Activated naive CD8-positive, alpha-beta T cell (primary cell): ENCODE measurements around the gene ZAR1.

Experiments
- H3K27ac Mint-ChIP-seq: one replicate; pipeline ENCODE4 v1.8.0; 2021; ENCODE audit warnings: mixed read lengths
- H3K27me3 Mint-ChIP-seq: one replicate; pipeline ENCODE4 v1.8.0; 2021; ENCODE audit warnings: mixed read lengths
- H3K36me3 Mint-ChIP-seq: one replicate; pipeline ENCODE4 v1.8.0; 2021; ENCODE audit warnings: mixed read lengths
- H3K4me1 Mint-ChIP-seq: one replicate; pipeline ENCODE4 v1.8.0; 2021; ENCODE audit warnings: low read depth, mixed read lengths
- H3K4me3 Mint-ChIP-seq: one replicate; pipeline ENCODE4 v1.8.0; 2021; ENCODE audit warnings: mild to moderate bottlenecking, mixed read lengths
- H3K9me3 Mint-ChIP-seq: one replicate; pipeline ENCODE4 v1.8.0; 2021; ENCODE audit warnings: low read depth, mixed read lengths

ZAR1 gene

GRCh38 chr4:48504026-48504330, 13.9 kb downstream of the ZAR1 start:
- no peak overlapping the region for H3K4me3 Mint-ChIP-seq
- no peaks in the 10 kb centered on the region for H3K27me3 Mint-ChIP-seq
- H3K36me3 Mint-ChIP-seq, result peaks cover 10% of the 10 kb centered on the region
- H3K27ac Mint-ChIP-seq, result no peak overlapping the region
- H3K4me1 Mint-ChIP-seq, result peaks cover 12% of the 10 kb centered on the region
- no peaks in the 10 kb centered on the region for H3K9me3 Mint-ChIP-seq

- Mint-ChIP-seq H3K36me3 (peaks cover 9% of the 10 kb centered on the region), H3K4me1 (peaks cover 8% of the 10 kb centered on the region), H3K4me3 (no peak overlapping the region), H3K27me3 (no peaks in the 10 kb centered on the region), H3K9me3 (no peaks in the 10 kb centered on the region), H3K27ac (no peak overlapping the region)
Measured at GRCh38 chr4:48504352-48504751, 14.3 kb downstream of the ZAR1 start.

- H3K9me3 Mint-ChIP-seq, result no peaks in the 10 kb centered on the region
- H3K27ac Mint-ChIP-seq, result no peak overlapping the region
- H3K4me3 Mint-ChIP-seq, result no peak overlapping the region
- no peaks in the 10 kb centered on the region for H3K27me3 Mint-ChIP-seq
- H3K4me1 Mint-ChIP-seq, result peaks cover 2% of the 10 kb centered on the region
- peaks cover 9% of the 10 kb centered on the region for H3K36me3 Mint-ChIP-seq
Measured at GRCh38 chr4:48506716-48507115, 16.7 kb downstream of the ZAR1 start.

- Mint-ChIP-seq H3K9me3 (no peaks in the 10 kb centered on the region), H3K27me3 (no peaks in the 10 kb centered on the region), H3K36me3 (peaks cover 17% of the 10 kb centered on the region), H3K27ac (no peak overlapping the region), H3K4me1 (no peaks in the 10 kb centered on the region), H3K4me3 (no peak overlapping the region)
Measured at GRCh38 chr4:48509543-48509942, 19.5 kb downstream of the ZAR1 start.

GRCh38 chr4:48518143-48518542, 28.1 kb downstream of the ZAR1 start:
- H3K4me1 Mint-ChIP-seq, result peaks cover 2% of the 10 kb centered on the region
- peaks cover 21% of the 10 kb centered on the region for H3K36me3 Mint-ChIP-seq
- no peak overlapping the region for H3K27ac Mint-ChIP-seq
- no peaks in the 10 kb centered on the region for H3K27me3 Mint-ChIP-seq
- H3K9me3 Mint-ChIP-seq, result no peaks in the 10 kb centered on the region
- no peak overlapping the region for H3K4me3 Mint-ChIP-seq

- Mint-ChIP-seq H3K27ac (no peak overlapping the region), H3K4me1 (no peaks in the 10 kb centered on the region), H3K9me3 (no peaks in the 10 kb centered on the region), H3K36me3 (peaks cover 24% of the 10 kb centered on the region), H3K4me3 (no peak overlapping the region), H3K27me3 (no peaks in the 10 kb centered on the region)
Measured at GRCh38 chr4:48526406-48526805, 36.4 kb downstream of the ZAR1 start.

- Mint-ChIP-seq H3K9me3 (no peaks in the 10 kb centered on the region), H3K27ac (no peak overlapping the region), H3K36me3 (peaks cover 14% of the 10 kb centered on the region), H3K4me1 (no peaks in the 10 kb centered on the region), H3K27me3 (no peaks in the 10 kb centered on the region), H3K4me3 (no peak overlapping the region)
Measured at GRCh38 chr4:48538358-48538757, 48.3 kb downstream of the ZAR1 start.

GRCh38 chr4:48539597-48539996, 49.5 kb downstream of the ZAR1 start:
- Mint-ChIP-seq H3K9me3 (no peaks in the 10 kb centered on the region), H3K27me3 (no peaks in the 10 kb centered on the region), H3K36me3 (peaks cover 10% of the 10 kb centered on the region), H3K4me1 (no peaks in the 10 kb centered on the region), H3K27ac (no peak overlapping the region), H3K4me3 (no peak overlapping the region)

GRCh38 chr4:48542888-48543287, 52.8 kb downstream of the ZAR1 start:
- Mint-ChIP-seq H3K36me3 (peaks cover 7% of the 10 kb centered on the region), H3K27me3 (no peaks in the 10 kb centered on the region)

GRCh38 chr4:48543796-48544195, 53.7 kb downstream of the ZAR1 start:
- Mint-ChIP-seq H3K27me3 (no peaks in the 10 kb centered on the region), H3K27ac (no peak overlapping the region), H3K4me1 (no peaks in the 10 kb centered on the region), H3K36me3 (peaks cover 14% of the 10 kb centered on the region), H3K9me3 (no peaks in the 10 kb centered on the region), H3K4me3 (no peak overlapping the region)

More at GRCh38 chr4:48542888-48543287, 52.8 kb downstream of the ZAR1 start:
- Mint-ChIP-seq H3K9me3 (no peaks in the 10 kb centered on the region), H3K4me1 (no peaks in the 10 kb centered on the region), H3K4me3 (no peak overlapping the region), H3K27ac (peak overlapping the region; percentile 74)
